GM18526 (cell line): Measurements from ENCODE around the gene STMN3.

Source experiments
- POLR2A ChIP-seq: IDR thresholded peaks from 3 replicates; pipeline ENCODE4 v1.6.1; 2011; ENCODE audit not compliant: insufficient read length; ENCODE audit errors: extremely low read depth

STMN3 gene

GRCh38 chr20:63687419-63688178 is 34.4 kb upstream of the STMN3 start:
- TF ChIP-seq POLR2A: no peak

GRCh38 chr20:63686492-63687321 is 33.5 kb upstream of the STMN3 start:
- TF ChIP-seq POLR2A: no peak

DNA sequence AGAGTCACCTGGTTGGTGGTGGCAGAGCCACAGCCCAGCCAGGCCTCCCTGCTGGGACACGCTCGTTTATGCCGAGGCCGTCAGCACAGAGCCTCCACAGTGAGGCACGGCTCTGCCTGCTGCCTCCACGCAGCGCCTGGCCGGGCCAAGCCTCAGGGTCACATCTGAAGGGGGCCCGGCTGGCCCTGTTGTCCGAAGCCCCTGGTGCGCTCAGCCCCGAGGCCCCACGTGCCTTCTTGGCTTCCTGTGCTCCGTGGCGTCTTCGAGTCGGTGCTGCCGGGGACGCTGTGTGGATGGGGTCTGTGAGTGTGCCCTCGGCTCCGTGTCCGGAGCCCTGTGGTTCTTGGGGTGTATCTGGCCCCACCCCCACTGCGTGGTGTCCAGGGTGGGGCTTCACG is 32.9 kb upstream of the STMN3 start:
- TF ChIP-seq POLR2A: no peak

GRCh38 chr20:63685269-63686026 is 32.2 kb upstream of the STMN3 start:
- TF ChIP-seq POLR2A: no peak

- TF ChIP-seq POLR2A: no peak
Observed at GRCh38 chr20:63682384-63683139, 29.3 kb upstream of the STMN3 start.

GRCh38 chr20:63681609-63682142 is 28.5 kb upstream of the STMN3 start:
- no peak for TF ChIP-seq POLR2A

- no peak for TF ChIP-seq POLR2A
Observed at GRCh38 chr20:63680857-63681608, 27.8 kb upstream of the STMN3 start.

DNA sequence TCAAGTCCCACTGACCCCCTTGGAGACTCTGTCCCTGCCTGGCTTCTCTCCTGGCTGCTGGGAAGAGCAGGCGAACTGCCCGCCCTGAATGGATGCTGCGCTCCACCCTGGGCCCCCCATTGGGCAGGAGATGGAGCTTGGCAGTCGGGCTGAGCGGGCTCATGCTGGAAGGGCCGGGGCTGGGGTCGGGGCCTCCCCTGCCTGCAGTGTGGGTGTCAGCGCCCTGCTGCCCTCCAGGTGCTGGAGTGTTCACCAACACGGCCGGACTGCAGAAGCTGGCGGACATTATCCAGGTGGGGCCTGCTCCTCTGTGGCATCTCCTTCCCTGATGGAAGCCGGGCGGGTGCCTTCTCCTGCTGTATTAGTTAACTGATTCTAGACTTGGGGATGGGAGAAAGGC is 27.2 kb upstream of the STMN3 start:
- no peak for TF ChIP-seq POLR2A

DNA sequence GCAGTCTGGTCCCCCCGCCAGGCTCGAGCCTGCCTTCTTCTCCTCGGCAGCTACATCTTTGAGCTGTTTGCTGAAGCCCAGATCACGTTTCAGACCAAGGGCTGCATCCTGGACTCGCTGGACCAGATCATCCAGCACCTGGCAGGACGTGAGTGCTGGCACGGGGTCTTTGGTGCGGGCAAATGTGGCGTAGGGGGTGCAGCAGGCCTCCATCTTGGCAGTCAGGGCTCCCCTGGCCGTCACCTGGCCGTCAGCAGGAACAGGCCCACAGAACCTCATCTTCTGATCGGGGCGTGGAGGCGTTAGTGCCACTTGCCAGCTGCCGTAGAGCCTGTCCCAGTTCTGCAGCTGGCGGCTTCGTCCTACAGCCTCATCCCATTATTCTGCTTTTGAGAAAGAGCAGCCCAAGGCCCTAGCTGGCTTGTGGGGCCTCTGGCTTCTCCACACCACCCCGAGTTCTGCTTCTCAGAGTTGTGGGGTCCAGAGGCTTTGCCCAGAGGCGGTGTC is 26.6 kb upstream of the STMN3 start:
- no peak for TF ChIP-seq POLR2A

GRCh38 chr20:63678667-63679465 is 25.6 kb upstream of the STMN3 start:
- TF ChIP-seq POLR2A: no peak

DNA sequence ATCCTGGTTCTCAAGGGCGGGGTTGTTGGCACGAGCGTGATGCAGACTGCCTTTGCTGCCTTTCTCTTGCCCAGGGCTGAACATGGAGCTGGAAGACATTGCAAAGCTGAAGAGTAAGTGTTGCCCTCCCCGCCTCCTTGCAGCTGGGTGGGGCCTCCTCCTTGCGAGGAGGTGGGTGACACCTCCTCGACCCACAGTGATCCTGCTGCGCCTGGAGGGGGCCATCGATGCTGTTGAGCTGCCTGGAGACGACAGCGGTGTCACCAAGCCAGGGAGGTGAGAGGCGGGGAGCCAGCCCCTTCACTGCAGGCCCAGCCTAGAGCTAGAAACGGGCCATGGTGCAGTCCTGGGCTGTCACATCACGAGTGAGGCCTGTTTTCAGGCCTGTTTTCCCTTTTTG is 24.8 kb upstream of the STMN3 start:
- no peak for TF ChIP-seq POLR2A

DNA sequence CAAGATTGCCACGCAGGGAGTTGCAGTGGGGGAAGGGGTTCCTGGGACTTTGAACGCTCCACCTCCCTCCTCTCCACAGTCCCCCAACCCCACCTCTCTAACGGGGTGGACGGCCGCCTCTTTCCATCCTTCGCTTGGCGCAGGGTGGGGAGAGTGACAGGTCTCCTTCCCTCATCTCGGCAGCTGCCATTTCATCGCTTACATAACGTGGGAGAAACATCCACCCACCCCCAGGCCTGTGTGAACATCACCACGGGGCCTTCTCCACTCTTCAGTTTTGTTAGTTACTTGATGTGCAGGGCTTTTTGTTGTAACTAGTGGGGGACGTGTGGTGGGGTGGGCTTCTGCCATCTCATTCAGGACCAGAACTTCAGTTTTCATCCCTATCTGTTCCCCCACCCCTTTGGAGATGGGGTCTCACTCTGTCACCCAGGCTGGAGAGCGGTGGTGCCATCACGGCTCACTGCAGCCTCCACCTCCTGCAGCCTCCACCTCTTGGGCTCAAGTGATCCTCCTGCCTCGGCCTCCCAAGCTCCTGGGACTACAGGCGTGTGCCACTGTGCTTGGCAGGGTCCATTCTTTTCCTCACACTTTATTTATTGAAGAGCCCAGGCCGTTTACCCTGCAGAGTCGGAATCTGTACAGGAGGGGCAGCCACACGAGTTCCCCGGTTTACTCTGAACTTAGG is 22.6 kb upstream of the STMN3 start:
- no peak for TF ChIP-seq POLR2A
